ENCODE results near the gene ENPP5.

DNA sequence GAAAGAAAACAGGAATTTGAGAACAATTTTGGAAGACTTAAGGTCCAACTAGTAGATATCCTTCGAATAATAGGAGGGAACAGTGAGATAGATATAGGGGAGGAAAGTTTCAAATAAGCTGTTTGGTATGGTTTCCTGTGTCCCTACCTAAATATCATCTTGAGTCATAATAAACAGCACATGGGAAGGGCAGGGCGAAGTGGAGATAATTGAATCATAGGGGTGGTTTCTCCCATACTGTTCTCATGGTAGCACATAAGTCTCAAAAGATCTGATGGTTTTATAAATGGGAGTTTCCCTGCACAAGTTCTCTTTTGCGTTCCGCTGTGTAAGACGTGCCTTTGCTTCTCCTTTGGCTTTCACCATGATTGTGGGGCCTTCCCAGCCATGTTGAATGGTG lies 39.5 kb upstream of the ENPP5 start:
- TF ChIP-seq CTCF (IDR thresholded peaks at IDR 0.05) = no peak
- no peak for TF ChIP-seq POLR2A (IDR thresholded peaks at IDR 0.05)

All from body of pancreas (tissue), 4 donors.